NCI-H510A treated with DMSO at 0.1 percent for 48 hours (cell line): ENCODE results near the gene SMIM38.
"Not testable (repeated sequence)": the region's sequence is repeated elsewhere in the genome, so short reads cannot be mapped to it uniquely, and the experiment has no call there.

ENCODE experiments used
- DNase-seq: peaks from one replicate; lab custom pipeline; 2025; lab: John Stamatoyannopoulos, UW

The SMIM38 gene

DNA sequence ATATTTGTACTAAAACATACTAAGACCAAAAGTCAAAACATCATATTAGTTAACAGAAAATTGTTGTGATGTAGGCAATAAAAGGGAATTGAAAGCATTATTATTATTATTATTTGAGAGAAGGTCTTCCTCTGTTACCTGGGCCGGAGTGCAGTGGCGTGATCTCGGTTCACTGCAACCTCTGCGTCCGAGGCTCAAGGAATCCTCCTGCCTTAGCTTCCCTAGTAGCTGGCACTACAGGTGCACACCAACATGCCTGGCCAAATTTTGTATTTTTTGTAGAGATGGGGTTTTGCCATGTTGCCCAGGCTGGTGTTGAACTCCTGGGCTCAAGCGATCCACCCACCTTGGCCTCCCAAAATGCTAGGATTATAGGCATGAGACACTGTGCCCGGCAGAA, 15.6 kb upstream of the SMIM38 start:
- DNase-seq: not testable (repeated sequence)

GRCh38 chr11:69140635-69141034, 15.1 kb upstream of the SMIM38 start:
- DNase-seq: no peak

GRCh38 chr11:69141742-69142141, 14.0 kb upstream of the SMIM38 start:
- DNase-seq: no peak

GRCh38 chr11:69142895-69143294, 12.8 kb upstream of the SMIM38 start:
- DNase-seq: no peak

DNA sequence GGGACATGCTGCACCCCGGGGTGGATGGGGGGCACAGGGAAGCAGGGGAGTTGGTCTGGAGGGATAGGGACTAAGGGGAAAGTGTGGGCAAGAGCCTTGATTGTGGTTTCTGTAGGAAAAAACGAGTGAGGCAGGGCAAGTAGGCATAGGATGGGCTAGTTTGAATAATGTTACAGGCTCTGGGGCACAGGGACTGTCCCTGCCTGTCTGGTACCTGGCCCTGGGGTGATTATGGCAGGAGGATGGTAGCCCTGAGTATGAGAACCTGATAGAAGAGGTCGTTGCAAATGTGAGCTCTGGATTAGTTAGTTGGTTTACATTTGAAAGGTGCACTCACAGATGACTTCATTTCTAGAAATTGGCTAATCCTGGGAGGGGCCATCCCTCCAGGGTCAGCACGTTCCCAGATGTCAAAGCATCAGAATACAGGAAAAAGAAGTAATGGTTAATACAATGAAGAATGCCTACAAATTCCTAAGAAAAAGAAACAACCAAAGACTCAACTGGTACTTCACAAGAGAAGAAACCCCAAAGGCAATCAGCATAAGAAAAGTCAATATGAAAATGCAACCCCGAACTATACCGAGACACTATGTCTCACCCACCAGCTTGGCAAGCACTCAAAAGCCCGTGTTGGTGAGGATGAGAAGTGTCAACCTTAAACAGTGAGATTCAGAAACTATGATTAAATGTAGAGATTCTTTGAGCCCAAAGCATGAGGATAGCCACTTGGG, 11.3 kb upstream of the SMIM38 start:
- no peak for DNase-seq

GRCh38 chr11:69145050-69145380, 10.7 kb upstream of the SMIM38 start:
- DNase-seq: no peak

- DNase-seq: no peak
These were observed 7.4 kb upstream of the SMIM38 start for GRCh38 chr11:69148377-69148762.

DNA sequence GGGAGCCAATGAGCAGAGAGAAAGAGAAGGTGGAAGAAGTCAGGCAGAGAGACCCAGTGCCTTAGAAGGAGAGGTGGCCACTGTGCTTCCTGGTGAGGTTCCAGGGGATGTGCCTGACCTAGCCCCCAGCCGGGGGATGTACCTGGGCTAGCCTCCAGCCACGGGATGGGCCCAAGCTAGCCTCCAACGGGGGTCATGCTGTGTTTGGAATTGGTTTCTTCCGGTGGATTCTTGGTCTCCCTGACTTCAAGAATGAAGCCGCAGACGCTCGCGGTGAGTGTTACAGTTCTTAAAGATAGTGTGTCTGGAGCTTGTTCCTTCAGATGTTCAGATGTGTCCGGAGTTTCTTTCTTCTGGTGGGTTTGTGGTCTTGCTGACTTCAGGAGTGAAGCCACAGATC, 6.9 kb upstream of the SMIM38 start:
- no peak for DNase-seq

DNA sequence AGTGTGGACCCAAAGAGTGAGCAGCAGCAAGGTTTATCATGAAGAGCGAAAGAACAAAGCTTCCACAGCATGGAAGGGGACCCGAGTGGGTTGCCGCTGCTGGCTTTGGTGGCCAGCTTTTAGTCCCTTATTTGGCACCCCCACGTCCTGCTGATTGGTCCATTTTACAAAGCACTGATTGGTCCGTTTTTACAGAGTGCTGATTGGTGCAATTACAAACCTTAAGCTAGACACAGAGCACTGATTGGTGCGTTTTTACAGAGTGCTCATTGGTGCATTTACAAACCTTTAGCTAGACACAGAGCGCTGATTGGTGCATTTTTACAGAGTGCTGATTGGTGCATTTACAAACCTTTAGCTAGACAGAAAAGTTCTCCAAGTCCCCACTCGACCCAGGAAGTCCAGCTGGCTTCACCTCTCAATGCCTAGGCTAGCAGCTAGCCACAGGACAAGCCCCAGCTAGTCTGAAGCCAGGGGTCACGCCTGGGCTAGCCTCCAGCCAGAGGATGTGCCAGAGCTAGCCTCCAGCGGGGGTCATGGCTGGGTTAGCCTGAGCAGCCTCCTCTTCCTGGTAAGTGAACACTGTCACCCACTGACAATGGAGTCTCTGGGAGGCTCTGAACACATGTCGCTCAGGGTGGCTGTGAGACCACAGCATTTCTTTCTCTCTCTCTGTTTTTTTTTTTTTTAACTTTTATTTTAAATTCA, 6.2 kb upstream of the SMIM38 start:
- DNase-seq: not testable (repeated sequence)

GRCh38 chr11:69150175-69150574, 5.6 kb upstream of the SMIM38 start:
- DNase-seq: no peak

DNA sequence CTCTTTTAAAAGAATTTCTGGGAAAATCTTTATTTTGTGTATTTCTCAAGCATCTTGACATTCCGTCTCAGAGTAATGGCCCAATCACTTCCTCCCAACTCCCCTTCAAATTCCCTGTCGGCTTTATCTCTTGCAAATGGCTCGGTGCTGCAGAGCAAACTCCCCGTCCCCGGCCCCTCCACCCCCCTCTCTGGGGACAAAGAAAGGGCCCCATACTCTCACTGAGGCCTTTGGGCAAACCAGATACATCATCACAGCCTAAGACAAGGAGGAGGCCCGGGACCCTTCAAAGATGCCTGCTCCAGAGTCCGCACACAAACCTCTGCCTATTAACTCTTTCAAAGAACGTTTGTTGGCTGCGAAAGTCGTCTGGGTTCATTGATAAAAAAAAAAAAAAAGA, 3.9 kb upstream of the SMIM38 start:
- no peak for DNase-seq

GRCh38 chr11:69152733-69153421, 2.9 kb upstream of the SMIM38 start:
- no peak for DNase-seq

GRCh38 chr11:69153661-69154060, 2.1 kb upstream of the SMIM38 start:
- no peak for DNase-seq

DNA sequence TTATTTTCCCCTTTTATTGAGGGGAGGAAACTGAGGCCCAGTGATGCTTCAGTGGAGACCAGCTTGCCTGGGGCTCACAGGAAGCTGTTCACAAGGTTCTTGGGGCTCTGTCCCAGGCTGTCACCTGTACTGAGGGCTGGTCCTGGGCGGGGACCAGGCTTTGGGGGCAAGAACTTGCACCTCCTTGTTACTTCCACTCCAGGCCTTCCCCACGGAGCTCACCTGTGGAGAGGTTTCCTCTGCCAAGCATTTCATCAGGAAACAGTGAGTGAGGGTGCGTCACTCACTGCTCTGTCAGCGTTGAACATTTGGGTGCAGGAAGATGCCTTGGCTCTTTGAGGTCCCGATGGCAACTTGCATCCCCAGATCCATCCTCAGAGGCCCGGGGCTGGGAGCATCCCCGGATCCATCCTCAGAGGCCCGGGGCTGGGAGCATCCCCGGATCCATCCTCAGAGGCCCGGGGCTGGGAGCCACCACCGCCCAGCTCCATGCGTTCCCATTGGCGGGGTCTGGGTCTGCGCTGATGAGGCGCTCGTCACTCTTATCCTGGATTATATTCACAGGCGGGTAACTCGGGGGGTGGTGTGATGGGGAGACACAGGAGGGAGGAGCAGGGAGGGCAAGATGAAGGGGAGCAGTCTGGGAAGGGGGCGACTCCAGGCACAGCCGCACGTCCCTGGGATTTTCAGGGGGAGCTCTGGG, 1.4 kb upstream of the SMIM38 start:
- DNase-seq: no peak

DNA sequence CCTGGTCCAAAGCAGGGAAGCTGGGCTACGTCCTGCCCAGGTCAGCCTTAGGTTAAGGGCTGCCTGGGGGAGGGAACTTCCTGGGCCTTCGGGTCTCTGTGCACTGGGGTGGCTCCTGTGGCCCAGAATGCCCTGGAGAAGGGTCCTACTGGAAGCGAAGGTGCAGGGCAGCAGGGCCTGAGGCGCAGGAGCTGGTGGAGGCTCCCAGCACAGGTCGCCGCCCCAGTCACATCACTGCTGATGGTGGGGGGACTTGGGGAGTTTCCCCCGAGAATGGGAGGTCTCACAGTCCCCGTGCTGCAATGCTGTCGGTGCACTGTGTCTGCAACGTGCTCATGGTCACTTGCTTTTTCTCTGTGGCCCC, 815 bp upstream of the SMIM38 start:
- no peak for DNase-seq

GRCh38 chr11:69156235-69156639, 502 bp downstream of the SMIM38 start:
- no peak for DNase-seq

- DNase-seq: no peak
These were observed 979 bp downstream of the SMIM38 start for GRCh38 chr11:69156673-69157155.

DNA sequence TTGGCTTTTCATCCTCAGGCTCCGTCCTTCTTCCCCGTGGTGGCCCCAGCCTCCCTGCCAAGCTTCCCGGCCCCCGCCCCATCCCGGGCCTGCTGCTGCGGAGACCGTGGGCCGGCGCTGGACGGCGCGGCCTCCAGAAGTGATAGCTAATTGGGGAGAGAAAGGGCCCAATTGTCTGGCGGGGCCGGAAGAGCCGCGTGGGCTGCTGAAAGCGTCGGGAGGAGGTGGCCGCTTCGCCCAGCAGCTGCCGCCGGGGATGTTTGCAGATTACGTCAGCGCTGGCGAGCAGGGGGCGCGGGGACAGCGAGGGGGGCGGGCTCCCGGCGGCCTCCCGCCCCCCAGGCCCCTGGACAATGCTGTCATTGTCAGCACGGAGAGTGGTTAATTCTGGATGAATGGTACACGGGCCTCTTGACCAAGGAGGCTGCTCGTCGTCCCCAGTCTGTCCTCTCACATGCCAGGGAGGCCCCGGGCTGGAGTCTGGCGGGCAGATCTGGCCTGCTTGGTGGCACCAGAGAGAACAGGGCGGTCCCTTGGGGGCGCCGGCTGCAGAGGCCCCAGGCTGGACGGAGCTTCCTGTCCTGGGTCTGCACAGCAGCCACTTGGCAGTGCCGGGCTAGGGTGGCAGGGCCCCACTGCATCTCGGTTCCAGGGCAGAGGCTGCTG, 1.6 kb downstream of the SMIM38 start:
- no peak for DNase-seq

GRCh38 chr11:69157822-69158231, 2.1 kb downstream of the SMIM38 start:
- no peak for DNase-seq

DNA sequence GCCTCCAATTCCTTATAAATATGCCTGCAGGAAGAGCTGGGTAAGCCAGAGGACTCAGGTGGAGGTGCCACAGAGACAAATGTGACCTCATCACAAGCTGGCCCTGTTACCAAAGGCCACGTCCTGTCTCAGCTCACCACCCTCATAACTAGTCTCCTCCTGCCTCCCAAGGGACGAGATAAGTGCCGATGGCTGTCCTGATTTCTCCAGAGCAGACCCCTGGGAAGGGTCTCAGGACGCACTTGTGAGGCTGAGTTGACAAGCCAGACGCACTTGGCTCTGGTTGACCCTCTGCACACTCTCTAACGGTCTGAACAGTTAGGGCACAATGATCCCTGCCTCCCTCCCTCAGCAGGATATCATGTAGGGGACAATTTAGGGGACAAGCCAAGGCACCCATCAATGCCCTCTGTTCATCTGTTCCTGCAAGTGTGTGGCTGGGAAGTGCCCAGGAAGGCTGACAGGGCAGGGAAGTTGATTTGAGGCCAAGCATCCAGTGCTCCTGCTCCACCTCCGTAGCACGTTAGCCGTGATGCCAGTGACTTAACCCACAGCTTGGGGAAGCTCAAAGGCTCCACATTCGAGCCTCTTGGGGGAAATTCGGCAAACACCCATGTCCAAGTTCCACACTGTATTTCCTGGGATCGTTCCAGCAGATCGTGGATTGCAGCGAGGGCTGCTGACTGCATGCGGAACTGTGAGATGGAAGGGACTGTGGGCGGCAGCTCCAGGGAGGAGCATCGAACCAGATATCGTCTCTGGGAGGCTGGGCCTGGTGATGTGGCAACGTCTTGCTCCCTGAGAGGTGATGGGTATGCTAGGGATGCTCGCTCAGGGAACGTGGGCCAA, 2.8 kb downstream of the SMIM38 start:
- no peak for DNase-seq
